HCT116 (cell line): Measurements from ENCODE around the gene TNRC6C.

ENCODE experiments used
- CTCF ChIP-seq, 3 experiments: fragments of 200-600 bp in 1 of 3; sonication (generic) in 1 of 3; IDR thresholded peaks in 2 of 3; conservative IDR thresholded peaks in 1 of 3; 2 replicates each; pipeline ENCODE4 v1.5.1; 2012 to 2017; ENCODE audit warnings: low read depth in 2 of 3, low read length in 2 of 3, antibody characterized with exemption in 1 of 3, borderline replicate concordance in 1 of 3, control low read depth in 1 of 3, mild to moderate bottlenecking in 1 of 3, mixed read lengths in 1 of 3, mixed run types in 1 of 3, moderate library complexity in 1 of 3; ENCODE audit not compliant: insufficient read depth in 1 of 3
- POLR2A ChIP-seq: IDR thresholded peaks from 2 replicates; pipeline ENCODE4 v1.7.0; 2011; ENCODE audit warnings: borderline replicate concordance; ENCODE audit not compliant: insufficient read depth, insufficient read length; ENCODE audit errors: extremely low read depth
- ZFX ChIP-seq: fragments of 450-650 bp; IDR thresholded peaks from 2 replicates; pipeline ENCODE4 v1.6.1; 2017

- TF ChIP-seq ZFX (no peak), CTCF (IDR thresholded peaks at IDR 0.05 in 2 of 3, conservative IDR thresholded peaks at IDR 0.05 in 1 of 3; ENCODE audit: borderline replicate concordance in 1 of 3, insufficient read depth in 1 of 3, low read depth in 2 of 3, low read length in 2 of 3) (no peak), POLR2A (no peak)
Observed at GRCh38 chr17:78088529-78088928, 130.0 kb downstream of the TNRC6C start.
